Measurements from ENCODE around the gene PLG. TPM values are rescaled to one million over a fixed set of nuclear protein-coding genes. Genes with fewer than 3 reads are reported as not detected.

Gene PLG
- total RNA-seq, 1 experiment from 2014 or later = 0.57 TPM

DNA sequence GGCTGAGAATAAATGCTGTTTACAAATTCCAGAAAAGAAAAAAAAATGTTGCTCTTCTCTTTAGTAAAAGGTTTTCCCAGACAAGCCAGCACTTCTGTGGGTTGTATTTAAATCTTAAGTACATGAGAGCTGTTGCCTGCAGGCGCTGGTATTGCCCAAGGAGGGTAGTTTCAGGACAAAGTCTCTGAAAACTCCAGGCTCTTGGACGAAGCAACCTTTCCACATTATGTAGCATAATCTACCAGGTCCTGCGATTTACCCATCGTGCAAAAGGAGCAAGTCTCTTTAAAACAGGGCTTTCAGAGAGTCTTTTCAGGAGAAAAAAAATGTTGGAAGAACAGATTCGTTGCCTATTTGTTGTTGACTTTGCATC, 65.6 kb downstream of the PLG start:
- POLR2A ChIA-PET = no interaction called here
- no peak for DNase-seq (ENCODE audit: low read depth, low spot score)
- H3K27ac ChIP-seq (ENCODE audit: low read length) = peak overlapping the region; percentile 31; the same call in 1 of the 2 replicates
- no peaks in the 10 kb centered on the region for H3K9me3 ChIP-seq (ENCODE audit: control insufficient read depth, insufficient read depth, low read depth, low read length)
- TF ChIP-seq CTCF (IDR thresholded peaks at IDR 0.05) (peak; percentile 54), TCF7L2 (IDR thresholded peaks at IDR 0.05; ENCODE audit: low read depth, low read length) (no peak)
- BruUV-seq (replicated peaks) = no TSS peak
- ATAC-seq = peak; percentile 28; the same call in 1 of the 2 replicates
- intact Hi-C loops (cut with micrococcal nuclease; ENCODE audit: unreplicated experiment) (loop anchor here (10.0 kb wide), 1 partner anchor 253 kb away; no protein-coding TSS in a partner anchor), in situ Hi-C loops (cut with HindIII; ENCODE audit: low pct_unique_long_range_greater_than_20kb, low sequenced_read_pairs) (no loop called here)
- H3K4me1 ChIP-seq (ENCODE audit: control insufficient read depth, insufficient read depth, low read length) = no peaks in the 10 kb centered on the region
- CTCF ChIA-PET = interaction anchor here (1.0 kb wide), 1 partner anchor 17 kb away, joined by 4 read pairs; no protein-coding TSS in a partner anchor
- H3K27me3 ChIP-seq (ENCODE audit: control insufficient read depth, insufficient read depth, low read length) = no peaks in the 10 kb centered on the region
- H3K4me3 ChIP-seq (ENCODE audit: low read depth in 2 of 2, low read length in 2 of 2) = peak overlapping the region; percentile 51 to 74
- no peaks in the 10 kb centered on the region for H3K36me3 ChIP-seq (ENCODE audit: control insufficient read depth, insufficient read depth, low read length)

DNA sequence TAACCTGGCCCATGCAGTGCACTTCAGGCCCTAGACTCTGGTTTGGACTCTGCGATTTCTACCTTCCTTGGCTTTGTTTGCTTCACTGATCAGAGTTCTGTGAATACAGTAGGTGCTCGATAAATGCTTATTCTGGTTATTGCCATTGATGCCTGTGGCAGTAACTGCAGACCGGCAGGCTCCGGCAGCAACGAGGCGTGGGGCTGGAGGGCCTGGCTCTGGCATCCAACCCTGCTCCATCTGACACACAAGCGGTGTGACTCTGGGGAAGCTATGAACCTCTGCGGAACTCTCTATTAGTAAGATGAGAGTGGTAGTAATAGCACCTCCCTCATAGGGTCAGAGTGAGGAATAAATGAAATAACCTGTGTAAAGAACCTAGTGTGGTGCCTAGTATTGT, 66.1 kb downstream of the PLG start:
- ChIA-PET POLR2A (no interaction called here), CTCF (interaction anchor here (1.0 kb wide), 1 partner anchor 17 kb away, joined by 4 read pairs; no protein-coding TSS in a partner anchor)
- Histone ChIP-seq H3K27ac (ENCODE audit: low read length) (no peak overlapping the region), H3K4me1 (ENCODE audit: control insufficient read depth, insufficient read depth, low read length) (no peaks in the 10 kb centered on the region), H3K27me3 (ENCODE audit: control insufficient read depth, insufficient read depth, low read length) (no peaks in the 10 kb centered on the region), H3K36me3 (ENCODE audit: control insufficient read depth, insufficient read depth, low read length) (no peaks in the 10 kb centered on the region), H3K9me3 (ENCODE audit: control insufficient read depth, insufficient read depth, low read depth, low read length) (no peaks in the 10 kb centered on the region), H3K4me3 (ENCODE audit: low read depth in 2 of 2, low read length in 2 of 2) (no peak overlapping the region)
- no TSS peak for BruUV-seq (replicated peaks)
- in situ Hi-C loops (cut with HindIII; ENCODE audit: low pct_unique_long_range_greater_than_20kb, low sequenced_read_pairs) = no loop called here
- DNase-seq (ENCODE audit: low read depth, low spot score) = no peak
- no peak for TF ChIP-seq POLR2AphosphoS5 (IDR thresholded peaks at IDR 0.05; ENCODE audit: low read depth, low read length)
- no peak for TF ChIP-seq TCF7L2 (IDR thresholded peaks at IDR 0.05; ENCODE audit: low read depth, low read length)
- TF ChIP-seq, protein P1, sequence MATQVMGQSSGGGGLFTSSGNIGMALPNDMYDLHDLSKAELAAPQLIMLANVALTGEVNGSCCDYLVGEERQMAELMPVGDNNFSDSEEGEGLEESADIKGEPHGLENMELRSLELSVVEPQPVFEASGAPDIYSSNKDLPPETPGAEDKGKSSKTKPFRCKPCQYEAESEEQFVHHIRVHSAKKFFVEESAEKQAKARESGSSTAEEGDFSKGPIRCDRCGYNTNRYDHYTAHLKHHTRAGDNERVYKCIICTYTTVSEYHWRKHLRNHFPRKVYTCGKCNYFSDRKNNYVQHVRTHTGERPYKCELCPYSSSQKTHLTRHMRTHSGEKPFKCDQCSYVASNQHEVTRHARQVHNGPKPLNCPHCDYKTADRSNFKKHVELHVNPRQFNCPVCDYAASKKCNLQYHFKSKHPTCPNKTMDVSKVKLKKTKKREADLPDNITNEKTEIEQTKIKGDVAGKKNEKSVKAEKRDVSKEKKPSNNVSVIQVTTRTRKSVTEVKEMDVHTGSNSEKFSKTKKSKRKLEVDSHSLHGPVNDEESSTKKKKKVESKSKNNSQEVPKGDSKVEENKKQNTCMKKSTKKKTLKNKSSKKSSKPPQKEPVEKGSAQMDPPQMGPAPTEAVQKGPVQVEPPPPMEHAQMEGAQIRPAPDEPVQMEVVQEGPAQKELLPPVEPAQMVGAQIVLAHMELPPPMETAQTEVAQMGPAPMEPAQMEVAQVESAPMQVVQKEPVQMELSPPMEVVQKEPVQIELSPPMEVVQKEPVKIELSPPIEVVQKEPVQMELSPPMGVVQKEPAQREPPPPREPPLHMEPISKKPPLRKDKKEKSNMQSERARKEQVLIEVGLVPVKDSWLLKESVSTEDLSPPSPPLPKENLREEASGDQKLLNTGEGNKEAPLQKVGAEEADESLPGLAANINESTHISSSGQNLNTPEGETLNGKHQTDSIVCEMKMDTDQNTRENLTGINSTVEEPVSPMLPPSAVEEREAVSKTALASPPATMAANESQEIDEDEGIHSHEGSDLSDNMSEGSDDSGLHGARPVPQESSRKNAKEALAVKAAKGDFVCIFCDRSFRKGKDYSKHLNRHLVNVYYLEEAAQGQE (IDR thresholded peaks at IDR 0.05; ENCODE audit: insufficient read depth in 1 of 2, low read depth in 2 of 2, low read length in 1 of 2) = no peak
- no peak for TF ChIP-seq CTCF (IDR thresholded peaks at IDR 0.05)
- no peak for TF ChIP-seq SIN3A (IDR thresholded peaks at IDR 0.05; ENCODE audit: borderline replicate concordance, insufficient read depth, low read depth, low read length)
- ATAC-seq = no peak
- intact Hi-C loops (cut with micrococcal nuclease; ENCODE audit: unreplicated experiment) = loop anchor here (10.0 kb wide), 1 partner anchor 253 kb away; no protein-coding TSS in a partner anchor

All from Panc1 (cell line).